Osteoblast (primary cell): ENCODE measurements around the gene PXK. TPM values are rescaled to one million over a fixed set of nuclear protein-coding genes. Genes with fewer than 3 reads are reported as not detected.

Experiments
- DNase-seq: peaks from one replicate; pipeline ENCODE4 v3.0.0; 2011; ENCODE audit warnings: low spot score, mixed read lengths; ENCODE audit not compliant: insufficient read length; ENCODE audit errors: missing footprints
- H2AFZ ChIP-seq: 2 replicates; pipeline ENCODE4 v1.6.0; 2011; ENCODE audit warnings: mild to moderate bottlenecking, low read length
- H3K27ac ChIP-seq: 2 replicates; pipeline ENCODE4 v1.5.1; 2011; ENCODE audit warnings: mild to moderate bottlenecking, low read depth, low read length, moderate library complexity
- H3K27me3 ChIP-seq: 2 replicates; pipeline ENCODE4 v1.6.0; 2012; ENCODE audit warnings: mild to moderate bottlenecking, control low read depth, inconsistent platforms, low read length, moderate library complexity; ENCODE audit not compliant: insufficient read depth
- H3K36me3 ChIP-seq: 2 replicates; pipeline ENCODE4 v1.5.1; 2011; ENCODE audit warnings: mild to moderate bottlenecking, low read length, control low read depth, moderate library complexity; ENCODE audit not compliant: insufficient read depth
- H3K4me1 ChIP-seq: 2 replicates; pipeline ENCODE4 v1.5.1; 2011; ENCODE audit warnings: mild to moderate bottlenecking, low read length, control low read depth, moderate library complexity; ENCODE audit not compliant: insufficient read depth
- H3K4me2 ChIP-seq: 2 replicates; pipeline ENCODE4 v1.6.0; 2011; ENCODE audit warnings: mild to moderate bottlenecking, low read length; ENCODE audit not compliant: insufficient read depth
- H3K4me3 ChIP-seq: fragments of 200-600 bp; sonication (generic); 3 replicates; pipeline ENCODE4 v1.5.1; 2012; ENCODE audit warnings: mild to moderate bottlenecking, low read length, inconsistent platforms; ENCODE audit not compliant: insufficient read depth
- H3K79me2 ChIP-seq: 2 replicates; pipeline ENCODE4 v1.6.0; 2012; ENCODE audit warnings: mild to moderate bottlenecking, low read length, control low read depth, inconsistent platforms; ENCODE audit not compliant: insufficient read depth
- H3K9me3 ChIP-seq: 2 replicates; pipeline ENCODE4 v1.5.1; 2011; ENCODE audit warnings: low read depth, low read length, control low read depth
- H4K20me1 ChIP-seq: 2 replicates; pipeline ENCODE4 v1.6.0; 2012; ENCODE audit warnings: mild to moderate bottlenecking, low read length, control low read depth; ENCODE audit not compliant: insufficient read depth
- CTCF ChIP-seq: IDR thresholded peaks from 2 replicates; pipeline ENCODE4 v1.5.1; 2011; ENCODE audit warnings: mild to moderate bottlenecking, low read depth, low read length, moderate library complexity; ENCODE audit errors: extremely low read depth
- total RNA-seq: library from RNA; depleted of rRNA; stranded (reverse); fragments of >200 nt; gene quantifications from 2 replicates; pipeline ENCODE4 v1.2.3, GENCODE V29; 2012

Gene PXK
- total RNA-seq, 1 donor, result 77.4 TPM

GRCh38 chr3:58305882-58306711, 26.6 kb upstream of the PXK start, which contains the start of the genes HTD2 and RPP14:
HTD2 (plus strand) TSS chr3:58306520; CDS start chr3:58317614, 11,094 bp downstream.
RPP14 (plus strand) TSS chr3:58306245; CDS start chr3:58310330, 4,085 bp downstream.
- Histone ChIP-seq H2AFZ (peak within 1 kb of the TSS; percentile 93), H3K4me2 (peak within 1 kb of the TSS; percentile 99), H4K20me1 (peaks cover 34% of the 10 kb centered on the region), H3K9me3 (no peaks in the 10 kb centered on the region), H3K27ac (peak within 1 kb of the TSS; percentile 98), H3K79me2 (peaks cover 45% of the 10 kb centered on the region), H3K27me3 (no peaks in the 10 kb centered on the region), H3K36me3 (peaks cover 19% of the 10 kb centered on the region), H3K4me3 (peak within 1 kb of the TSS; percentile 99), H3K4me1 (peaks cover 19% of the 10 kb centered on the region)
- peak; percentile 98 for TF ChIP-seq CTCF
- peak; percentile 96 for DNase-seq

- H3K79me2 ChIP-seq, result peaks cover 58% of the 10 kb centered on the region
- peak overlapping the region; percentile 98 for H3K27ac ChIP-seq
- peaks cover 19% of the 10 kb centered on the region for H3K4me1 ChIP-seq
- peak overlapping the region; percentile 99 for H3K4me2 ChIP-seq
- H4K20me1 ChIP-seq, result peaks cover 37% of the 10 kb centered on the region
- TF ChIP-seq CTCF, result peak; percentile 66
- peak overlapping the region; percentile 99 for H3K4me3 ChIP-seq
- H3K36me3 ChIP-seq, result peaks cover 34% of the 10 kb centered on the region
- no peaks in the 10 kb centered on the region for H3K27me3 ChIP-seq
- H2AFZ ChIP-seq, result peak overlapping the region; percentile 93
- no peak for DNase-seq
- H3K9me3 ChIP-seq, result no peaks in the 10 kb centered on the region
These were observed 25.0 kb upstream of the PXK start for GRCh38 chr3:58307639-58308215.

GRCh38 chr3:58308728-58309127, 24.0 kb upstream of the PXK start:
- peaks cover 63% of the 10 kb centered on the region for H3K79me2 ChIP-seq
- H2AFZ ChIP-seq, result no peak overlapping the region
- H3K9me3 ChIP-seq, result no peaks in the 10 kb centered on the region
- DNase-seq, result no peak
- no peaks in the 10 kb centered on the region for H3K27me3 ChIP-seq
- H3K36me3 ChIP-seq, result peaks cover 40% of the 10 kb centered on the region
- H3K27ac ChIP-seq, result peak overlapping the region; percentile 98
- H3K4me1 ChIP-seq, result peaks cover 19% of the 10 kb centered on the region
- no peak overlapping the region for H3K4me2 ChIP-seq
- H3K4me3 ChIP-seq, result no peak overlapping the region
- TF ChIP-seq CTCF, result no peak
- peaks cover 37% of the 10 kb centered on the region for H4K20me1 ChIP-seq

- Histone ChIP-seq H3K4me1 (no peaks in the 10 kb centered on the region), H2AFZ (no peak overlapping the region), H3K9me3 (no peaks in the 10 kb centered on the region), H3K79me2 (peaks cover 21% of the 10 kb centered on the region), H4K20me1 (no peaks in the 10 kb centered on the region), H3K4me2 (no peak overlapping the region), H3K27ac (no peak overlapping the region), H3K27me3 (no peaks in the 10 kb centered on the region), H3K36me3 (peaks cover 61% of the 10 kb centered on the region), H3K4me3 (no peak overlapping the region)
- TF ChIP-seq CTCF, result no peak
- DNase-seq, result no peak
These were observed 14.9 kb upstream of the PXK start for GRCh38 chr3:58317811-58318210.
